Anterior cingulate cortex (tissue), 58 donors: Measurements from ENCODE around the gene PRG3.
"Not testable (repeated sequence)": the region's sequence is repeated elsewhere in the genome, so short reads cannot be mapped to it uniquely, and the experiment has no call there.

Source experiments
- DNase-seq, 58 donors: peaks; one replicate each; lab custom pipeline; 2025; lab: John Stamatoyannopoulos, UW

The PRG3 gene

DNA sequence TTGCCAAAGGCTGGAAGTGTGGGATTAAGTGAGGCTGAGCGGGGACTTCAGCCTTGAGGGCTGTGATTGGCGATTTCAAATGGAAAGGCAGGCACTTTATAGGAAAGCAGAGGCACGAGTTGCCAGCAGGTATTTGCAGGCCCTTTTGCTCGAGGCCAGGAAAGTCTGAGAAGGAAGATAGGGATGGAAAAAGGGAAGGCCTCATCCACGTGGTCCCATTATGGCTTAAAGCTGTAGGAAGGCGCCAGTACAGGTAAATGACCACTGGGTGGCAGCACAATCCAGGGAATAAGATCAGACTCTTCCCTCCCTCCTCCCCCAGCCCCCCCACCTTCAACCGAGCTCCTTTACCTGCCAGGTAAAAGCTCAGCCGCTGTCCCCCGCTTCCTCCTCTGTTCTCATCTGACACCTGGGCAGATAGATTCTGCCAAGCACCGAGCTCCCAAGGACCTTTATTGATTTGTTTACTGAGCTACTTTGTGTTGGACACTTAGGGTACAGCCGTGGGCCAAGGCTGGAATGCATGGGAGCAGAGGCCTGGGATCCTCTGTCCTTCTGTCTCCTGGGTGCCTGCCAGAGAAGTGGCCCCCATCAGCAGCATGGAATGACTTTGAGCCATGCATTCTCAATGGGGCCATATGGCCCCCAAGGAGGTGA, 35.3 kb downstream of the PRG3 start:
- peak in 48 of 58 donors; percentile 12 to 78 (median 40) for DNase-seq

- no peak for DNase-seq
Observed at GRCh38 chr11:57344826-57345225, 36.1 kb downstream of the PRG3 start.

- no peak for DNase-seq
Observed at GRCh38 chr11:57343825-57344224, 37.1 kb downstream of the PRG3 start.

GRCh38 chr11:57342702-57343101, 38.2 kb downstream of the PRG3 start:
- peak in 2 of 58 donors; percentile 11 to 30 for DNase-seq

DNA sequence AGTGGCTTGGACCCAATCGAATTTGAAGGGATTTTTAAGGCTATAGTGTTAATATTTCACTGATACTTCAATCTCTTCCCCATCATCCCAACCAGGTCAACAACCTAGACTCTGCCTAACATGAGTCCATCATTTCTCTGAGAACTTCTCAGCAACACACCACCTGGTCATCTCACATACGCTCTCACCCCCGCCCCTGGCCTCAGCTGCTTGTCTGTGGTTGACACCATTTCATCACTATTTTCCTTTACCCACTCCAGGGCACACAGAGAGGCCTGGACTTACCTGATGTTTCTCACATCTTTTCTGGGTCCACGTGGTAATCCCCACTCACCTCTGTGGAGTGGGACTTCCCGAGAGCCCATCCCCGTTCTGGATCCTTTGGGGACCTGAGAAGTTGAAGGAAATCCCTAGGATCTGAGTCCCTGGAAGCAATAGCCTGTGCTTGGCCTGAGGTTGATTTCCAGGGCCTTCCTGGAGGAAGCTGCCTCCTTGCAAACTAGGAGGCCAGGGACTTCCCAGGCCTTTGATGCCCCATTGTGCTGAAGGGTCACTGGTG, 39.6 kb downstream of the PRG3 start:
- no peak for DNase-seq

DNA sequence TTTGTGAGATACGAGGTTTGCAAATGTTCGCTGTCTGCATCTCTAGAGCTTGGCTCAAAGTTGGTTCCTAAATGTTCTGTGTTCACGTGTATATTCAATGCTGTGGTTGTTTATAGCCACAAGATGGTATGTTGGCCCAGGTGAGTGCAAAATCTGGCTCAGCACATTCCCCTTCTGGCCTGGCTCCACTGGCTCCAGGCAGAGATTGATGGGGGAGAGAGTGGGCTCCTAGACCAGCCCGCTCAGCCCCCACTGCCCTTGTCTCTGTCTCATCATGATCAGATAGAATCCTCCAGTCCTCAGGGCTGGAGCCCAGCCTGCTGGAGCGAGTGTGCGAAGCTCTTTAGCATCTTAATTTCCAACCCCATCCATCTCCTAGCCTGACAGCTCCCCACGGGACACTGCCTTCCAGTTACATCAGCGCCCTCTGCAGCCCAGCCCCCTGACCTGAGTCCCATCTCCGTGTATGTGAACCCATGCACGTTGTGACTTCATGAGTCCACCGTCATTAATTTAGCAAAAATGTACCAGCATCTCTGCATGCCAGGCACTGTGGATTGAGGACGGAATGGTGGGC, 40.8 kb downstream of the PRG3 start:
- DNase-seq: no peak

DNA sequence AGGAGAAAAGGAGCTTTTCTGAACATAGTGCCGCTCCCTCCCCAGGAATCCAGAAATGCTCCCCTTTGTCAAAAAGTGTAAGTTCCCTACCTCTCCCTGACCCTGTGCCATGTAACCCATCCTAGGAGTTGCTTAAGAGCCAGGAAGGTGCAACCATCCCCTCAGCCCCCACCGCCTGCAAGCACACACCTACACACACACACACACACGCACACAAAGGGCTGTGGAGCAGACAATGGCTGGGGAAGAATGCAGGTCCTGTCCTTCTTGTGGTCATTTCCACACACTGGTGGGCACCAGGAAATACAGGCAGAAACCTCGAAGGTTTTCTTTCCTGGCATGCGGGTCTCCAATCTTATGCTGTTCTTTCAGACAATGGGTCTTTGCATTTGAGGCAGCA, 41.6 kb downstream of the PRG3 start:
- DNase-seq: no peak

GRCh38 chr11:57338142-57338541, 42.8 kb downstream of the PRG3 start, which contains the start of gene P2RX3:
TSS of gene P2RX3 (plus strand) at chr11:57338352. CDS start at chr11:57338551, 199 bp downstream.
- no peak for DNase-seq

DNA sequence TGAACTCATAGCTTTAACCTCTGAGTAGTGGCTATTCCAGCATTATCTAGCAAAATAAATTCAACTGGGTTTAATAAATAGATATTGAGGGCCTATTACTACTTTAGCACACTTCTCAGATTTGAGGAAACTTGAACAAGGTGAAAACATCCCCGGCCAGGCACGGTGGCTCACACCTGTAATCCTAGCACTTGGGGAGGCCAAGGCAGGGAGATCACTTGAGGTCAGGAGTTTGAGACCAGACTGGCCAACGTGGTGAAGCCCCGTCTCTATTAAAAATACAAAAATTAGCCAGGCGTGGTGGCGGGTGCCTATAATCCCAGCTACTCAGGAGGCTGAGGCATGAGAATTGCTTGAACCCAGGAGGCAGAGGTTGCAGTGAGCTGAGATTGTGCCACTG, 44.1 kb downstream of the PRG3 start:
- not testable (repeated sequence) for DNase-seq

DNA sequence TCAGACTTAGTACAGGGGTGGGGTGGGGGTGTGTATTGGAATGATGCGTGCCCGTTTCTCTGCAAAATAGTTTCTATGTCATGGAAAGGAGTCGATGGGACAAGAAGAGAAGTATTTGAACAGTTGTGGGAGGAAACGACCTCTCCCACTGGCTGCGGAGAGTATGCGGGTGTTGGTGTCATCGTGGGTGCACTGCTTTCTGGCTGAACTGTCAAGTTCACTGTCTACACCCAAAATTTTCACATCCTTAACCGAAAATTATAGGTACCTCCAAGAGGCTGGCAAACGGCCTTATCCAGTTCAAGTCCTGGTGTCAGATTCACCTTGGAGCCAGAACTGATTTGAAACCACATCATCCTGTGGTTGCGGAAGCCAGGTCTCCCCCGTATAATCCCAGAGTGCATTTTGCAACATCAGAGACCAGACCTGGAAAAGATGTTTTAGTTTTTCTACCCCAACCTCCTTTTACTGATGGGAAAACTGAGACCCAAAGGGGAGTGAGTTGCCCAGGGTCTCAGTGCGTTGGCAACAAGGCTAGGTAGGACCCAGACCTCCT, 44.8 kb downstream of the PRG3 start:
- DNase-seq: no peak

DNA sequence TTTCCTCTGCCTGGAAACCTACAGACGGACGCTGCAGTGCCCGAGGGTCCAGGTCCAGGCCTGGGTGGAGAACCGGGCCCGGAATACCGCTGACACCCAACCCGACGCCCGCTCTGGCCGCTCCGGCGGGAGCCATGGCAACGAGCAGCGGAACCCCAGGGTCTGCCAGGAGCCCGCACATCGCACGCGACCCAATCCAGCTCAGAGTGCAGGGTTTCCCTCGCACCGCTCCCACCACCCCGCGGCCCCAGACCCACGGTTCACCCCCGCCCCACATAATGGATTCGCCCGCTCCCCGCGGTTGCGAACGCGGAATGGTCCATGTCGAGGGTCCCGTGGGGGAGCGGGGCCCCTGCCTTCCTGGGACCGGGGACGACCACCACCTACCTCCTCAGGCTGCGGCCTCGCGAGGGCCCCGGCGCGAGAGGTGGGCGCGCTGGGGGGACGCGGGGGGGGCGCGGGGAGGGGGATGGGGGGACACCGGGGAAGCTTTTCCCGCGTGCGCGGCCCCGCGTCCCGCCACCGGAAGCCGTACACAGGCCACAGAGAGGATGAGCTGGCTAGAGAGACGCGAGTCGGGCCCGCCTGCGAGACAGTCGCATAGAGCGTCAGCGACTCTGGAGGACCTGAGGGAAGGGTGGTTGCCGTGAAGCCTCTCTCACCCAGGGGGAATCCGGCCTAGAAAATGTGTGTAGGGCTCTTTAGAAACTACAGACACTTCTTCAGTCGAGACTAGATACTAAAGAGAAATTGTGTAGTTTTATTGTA, 45.4 kb downstream of the PRG3 start, which contains the start of gene SSRP1:
SSRP1 (minus strand) TSS at position 550 of the 768 bp plus-strand sequence. CDS start 771 bp downstream, outside the sequence.
- DNase-seq: peak; percentile 29 to 94 (median 82)

DNA sequence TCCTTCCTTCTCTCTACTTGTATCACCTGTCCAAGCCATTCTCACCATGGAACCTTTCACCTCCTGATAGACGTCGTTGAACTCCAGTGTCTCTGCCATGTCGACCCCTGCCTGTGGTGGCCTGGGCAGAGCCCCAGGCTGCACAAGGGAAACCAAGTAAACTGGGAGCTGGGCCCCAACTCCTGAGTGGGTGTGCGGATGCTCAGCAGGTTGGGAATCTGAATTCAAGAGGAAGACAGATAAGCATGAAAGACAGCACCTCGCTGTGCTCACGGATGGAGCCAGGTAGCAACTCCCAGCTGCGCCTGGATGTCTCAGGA, 46.0 kb downstream of the PRG3 start:
- peak in 1 of 58 donors; percentile 40 for DNase-seq

DNA sequence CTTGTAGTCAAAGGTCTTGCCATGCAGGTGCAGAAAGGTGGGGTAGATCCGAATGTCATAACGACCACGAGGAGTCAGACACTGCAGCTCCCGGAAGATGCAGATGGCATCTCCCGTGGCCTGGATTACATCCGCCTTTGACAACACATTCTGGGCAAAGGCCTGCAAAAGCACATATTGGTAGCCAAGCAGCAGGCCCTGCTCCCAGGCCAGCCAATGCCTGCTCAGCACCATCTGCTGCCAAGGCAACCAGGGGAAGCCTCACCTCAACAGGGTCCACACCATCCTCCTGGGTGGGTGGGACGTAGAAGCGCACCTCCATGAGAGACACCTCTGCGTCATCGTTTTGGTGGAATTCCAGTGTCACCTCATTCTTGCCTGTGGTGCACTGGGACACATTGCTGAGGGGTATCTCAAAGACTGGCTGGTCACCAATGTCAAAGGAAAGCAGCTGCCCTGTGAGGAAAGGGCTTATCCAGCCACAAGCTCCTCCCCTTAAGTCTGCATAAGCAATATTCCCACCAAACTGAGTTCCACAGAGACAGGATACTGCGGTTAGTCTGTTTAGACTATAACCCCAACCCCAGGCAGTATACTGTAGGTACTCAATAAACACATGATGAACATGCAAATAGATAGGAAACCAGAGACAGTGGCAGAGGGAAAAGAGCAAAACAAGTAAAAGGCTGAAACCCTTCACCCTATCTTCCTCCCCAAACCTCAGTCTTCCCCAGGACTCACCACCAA, 48.1 kb downstream of the PRG3 start:
- no peak for DNase-seq

DNA sequence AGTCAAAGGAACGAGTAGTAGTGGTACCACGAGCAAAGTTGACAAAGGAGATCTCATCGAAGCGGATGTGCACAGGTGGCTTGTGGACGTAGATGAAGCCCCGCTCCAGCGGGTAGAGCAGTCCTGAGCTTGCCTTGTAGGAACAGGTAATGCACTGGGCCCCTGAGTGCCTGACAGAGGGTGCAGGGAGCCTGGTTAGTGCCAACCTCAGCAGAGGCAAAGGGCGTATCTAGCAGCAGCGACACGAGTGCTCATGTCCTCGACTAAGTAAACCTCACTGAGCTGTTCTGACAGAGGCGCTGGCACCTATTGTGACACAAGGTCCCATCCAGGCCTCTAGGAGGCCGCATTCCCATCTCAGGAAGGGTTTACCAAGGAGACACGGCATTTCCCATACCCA, 49.2 kb downstream of the PRG3 start:
- DNase-seq: no peak

DNA sequence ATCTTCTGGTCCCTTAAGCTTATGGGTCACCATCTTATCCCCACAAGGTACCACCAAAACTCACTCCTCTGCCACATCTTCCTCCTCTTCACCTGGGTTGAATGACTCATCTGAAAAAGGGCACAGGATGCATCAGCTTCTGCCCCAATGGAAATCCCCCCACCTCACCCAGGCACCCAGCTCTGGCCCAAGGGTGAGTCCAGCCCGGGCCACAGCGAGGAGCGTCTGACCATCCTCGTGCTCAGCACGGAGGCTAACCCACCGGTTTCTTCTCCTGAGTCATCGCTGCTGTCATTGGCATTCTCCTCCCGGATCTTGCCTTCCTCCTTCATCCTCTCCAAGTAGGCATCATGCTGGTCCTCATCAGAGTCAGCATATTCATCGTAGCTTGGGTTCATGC, 50.9 kb downstream of the PRG3 start:
- DNase-seq: no peak

- DNase-seq: no peak
Observed at GRCh38 chr11:57327721-57328120, 53.2 kb downstream of the PRG3 start.
